Upper lobe of left lung (tissue), 4 donors: ENCODE measurements around the gene BCL2.

Experiments used
- EP300 ChIP-seq, 4 donors: sonication (generic); formaldehyde crosslinking; IDR thresholded peaks; one replicate each; pipeline ENCODE4 v1.5.1; 2017; ENCODE audit warnings: antibody characterized with exemption in 4 of 4, control low read depth in 2 of 4
- POLR2A ChIP-seq, 4 donors: fragments of 450-650 bp; IDR thresholded peaks; one replicate each; pipeline ENCODE4 v1.5.1; 2016 to 2017; ENCODE audit warnings: antibody characterized with exemption in 4 of 4, mild to moderate bottlenecking in 2 of 4
- POLR2AphosphoS5 ChIP-seq, 2 donors: sonication (generic); formaldehyde crosslinking; IDR thresholded peaks; one replicate each; pipeline ENCODE4 v1.5.1; 2017; ENCODE audit warnings: antibody characterized with exemption in 2 of 2
- TF ChIP-seq, protein P1 (sequence below), 6 experiments: fragments of 450-650 bp in 4 of 6; fragments of 200-600 bp in 2 of 6; sonication (generic) in 2 of 6; IDR thresholded peaks; one replicate each; pipeline ENCODE4 v1.5.1; 2016 to 2019; ENCODE audit warnings: antibody characterized with exemption in 6 of 6

DNA sequence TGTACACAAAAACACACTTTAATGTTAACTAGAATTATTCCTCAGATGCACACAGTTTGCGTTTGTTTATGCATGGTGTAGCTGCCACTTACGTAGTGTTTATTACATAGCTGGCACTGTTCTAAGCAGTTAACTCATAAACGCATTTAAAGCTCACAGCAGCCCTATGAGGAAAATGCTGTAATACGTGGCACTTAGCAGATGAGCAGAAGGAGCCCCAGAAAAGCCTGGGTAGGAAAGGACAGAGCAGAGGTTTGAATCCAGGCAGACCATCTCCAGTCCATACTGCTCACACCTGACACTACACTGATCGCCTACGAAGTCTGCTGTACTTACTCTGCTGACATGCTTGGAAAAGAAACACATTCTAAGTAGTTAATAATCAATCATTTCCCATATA, 66.6 kb downstream of the BCL2 start:
- TF ChIP-seq, protein P1, sequence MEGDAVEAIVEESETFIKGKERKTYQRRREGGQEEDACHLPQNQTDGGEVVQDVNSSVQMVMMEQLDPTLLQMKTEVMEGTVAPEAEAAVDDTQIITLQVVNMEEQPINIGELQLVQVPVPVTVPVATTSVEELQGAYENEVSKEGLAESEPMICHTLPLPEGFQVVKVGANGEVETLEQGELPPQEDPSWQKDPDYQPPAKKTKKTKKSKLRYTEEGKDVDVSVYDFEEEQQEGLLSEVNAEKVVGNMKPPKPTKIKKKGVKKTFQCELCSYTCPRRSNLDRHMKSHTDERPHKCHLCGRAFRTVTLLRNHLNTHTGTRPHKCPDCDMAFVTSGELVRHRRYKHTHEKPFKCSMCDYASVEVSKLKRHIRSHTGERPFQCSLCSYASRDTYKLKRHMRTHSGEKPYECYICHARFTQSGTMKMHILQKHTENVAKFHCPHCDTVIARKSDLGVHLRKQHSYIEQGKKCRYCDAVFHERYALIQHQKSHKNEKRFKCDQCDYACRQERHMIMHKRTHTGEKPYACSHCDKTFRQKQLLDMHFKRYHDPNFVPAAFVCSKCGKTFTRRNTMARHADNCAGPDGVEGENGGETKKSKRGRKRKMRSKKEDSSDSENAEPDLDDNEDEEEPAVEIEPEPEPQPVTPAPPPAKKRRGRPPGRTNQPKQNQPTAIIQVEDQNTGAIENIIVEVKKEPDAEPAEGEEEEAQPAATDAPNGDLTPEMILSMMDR (IDR thresholded peaks at IDR 0.05) = no peak
- TF ChIP-seq POLR2AphosphoS5 (IDR thresholded peaks at IDR 0.05) = no peak
- TF ChIP-seq EP300 (IDR thresholded peaks at IDR 0.05) = no peak
- no peak for TF ChIP-seq POLR2A (IDR thresholded peaks at IDR 0.05)
